Activated naive CD4-positive, alpha-beta T cell treated with anti-CD3 and anti-CD28 coated beads, Interleukin-2, amount 10 ng/mL, durations not matched to agents 7 days and 5 days (primary cell): Measurements from ENCODE around the gene NUDT17.

Experiments used
- CTCF ChIA-PET: fragments of 350-600 bp; sonication (Branson Sonifier 250); formaldehyde crosslinking; loops from one replicate; lab custom pipeline; 2021; ENCODE audit warnings: antibody characterized with exemption; lab: Charles Lee
- DNase-seq: peaks from one replicate; pipeline ENCODE4 v3.0.0-alpha.2; 2020
- H3K27ac Mint-ChIP-seq: one replicate; pipeline ENCODE4 v1.8.0; 2021; ENCODE audit warnings: mild to moderate bottlenecking, moderate library complexity, mixed read lengths
- H3K27me3 Mint-ChIP-seq: one replicate; pipeline ENCODE4 v1.8.0; 2021; ENCODE audit warnings: mild to moderate bottlenecking, mixed read lengths
- H3K36me3 Mint-ChIP-seq: one replicate; pipeline ENCODE4 v1.8.0; 2021; ENCODE audit warnings: mixed read lengths
- H3K4me1 Mint-ChIP-seq: one replicate; pipeline ENCODE4 v1.8.0; 2021; ENCODE audit warnings: mixed read lengths
- H3K4me3 Mint-ChIP-seq: one replicate; pipeline ENCODE4 v1.8.0; 2021; ENCODE audit warnings: mild to moderate bottlenecking, moderate library complexity, mixed read lengths
- H3K9me3 Mint-ChIP-seq: one replicate; pipeline ENCODE4 v1.8.0; 2021; ENCODE audit warnings: mixed read lengths

Gene NUDT17

GRCh38 chr1:145886816-145887215 lies 41.4 kb downstream of the NUDT17 start:
- peak overlapping the region; percentile 67 for H3K4me3 Mint-ChIP-seq
- CTCF ChIA-PET: interaction anchor here (1.9 to 2.4 kb wide), 2 partner anchors 24 to 28 kb away, joined by 4 to 8 read pairs; partner anchors contain the start of gene PIAS3
- DNase-seq: no peak
- no peak overlapping the region for H3K27ac Mint-ChIP-seq
- no peaks in the 10 kb centered on the region for H3K9me3 Mint-ChIP-seq
- peaks cover 49% of the 10 kb centered on the region for H3K27me3 Mint-ChIP-seq
- peaks cover 16% of the 10 kb centered on the region for H3K4me1 Mint-ChIP-seq
- no peaks in the 10 kb centered on the region for H3K36me3 Mint-ChIP-seq

DNA sequence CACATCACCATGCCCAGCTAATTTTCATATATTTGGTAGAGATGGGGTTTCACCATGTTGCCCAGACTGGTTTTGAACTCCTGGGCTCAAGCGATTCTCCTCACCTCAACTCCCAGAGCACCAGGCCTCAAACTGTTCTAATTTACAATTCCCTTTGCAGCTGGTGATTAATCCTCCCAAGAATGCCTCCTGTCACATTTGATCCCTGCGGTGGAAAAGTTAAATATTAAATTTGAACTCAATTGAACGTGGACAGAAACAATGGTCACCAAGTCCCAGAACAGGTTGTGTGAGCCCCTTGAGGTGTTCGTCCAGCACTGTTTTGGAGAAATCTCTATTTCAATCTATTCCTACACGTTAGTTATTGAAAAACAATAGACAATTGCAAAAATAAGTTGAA lies 42.2 kb downstream of the NUDT17 start:
- H3K4me3 Mint-ChIP-seq: no peak overlapping the region
- H3K4me1 Mint-ChIP-seq: peaks cover 16% of the 10 kb centered on the region
- no peaks in the 10 kb centered on the region for H3K9me3 Mint-ChIP-seq
- no peak overlapping the region for H3K27ac Mint-ChIP-seq
- DNase-seq: no peak
- H3K36me3 Mint-ChIP-seq: no peaks in the 10 kb centered on the region
- H3K27me3 Mint-ChIP-seq: peaks cover 48% of the 10 kb centered on the region
- CTCF ChIA-PET: interaction anchor here (1.9 kb wide), 1 partner anchor 23 kb away, joined by 4 read pairs; no protein-coding TSS in a partner anchor

GRCh38 chr1:145889722-145890121 lies 44.3 kb downstream of the NUDT17 start:
- Mint-ChIP-seq H3K4me3 (no peak overlapping the region), H3K4me1 (peaks cover 14% of the 10 kb centered on the region)

DNA sequence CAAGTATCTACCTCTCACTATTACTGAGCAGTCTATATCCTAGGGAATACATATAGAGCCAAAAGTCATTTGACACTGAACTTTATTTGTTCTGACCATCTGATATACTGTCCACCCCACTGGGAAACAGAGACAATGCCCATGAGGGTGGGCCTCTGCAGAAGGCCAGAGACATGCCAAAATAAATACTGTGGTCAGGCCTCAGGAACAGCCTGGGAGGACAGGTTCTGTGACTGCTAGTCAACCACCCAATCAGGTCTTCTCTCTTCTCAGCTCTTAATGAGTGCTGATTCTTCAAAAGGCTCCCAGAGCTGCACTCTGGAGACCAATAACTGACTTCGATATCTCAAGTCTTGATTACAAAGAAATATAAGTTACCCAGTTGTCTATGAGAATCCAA lies 45.7 kb downstream of the NUDT17 start:
- Mint-ChIP-seq H3K27me3 (peaks cover 15% of the 10 kb centered on the region), H3K27ac (no peak overlapping the region), H3K4me1 (peaks cover 6% of the 10 kb centered on the region), H3K9me3 (no peaks in the 10 kb centered on the region), H3K36me3 (no peaks in the 10 kb centered on the region), H3K4me3 (no peak overlapping the region)
- DNase-seq: no peak
- CTCF ChIA-PET: interaction anchor here (0.7 to 3.5 kb wide), 18 partner anchors 8 to 142 kb away, joined by 3 to 34 read pairs (median 6); partner anchors contain the start of genes ITGA10, PEX11B and PIAS3

More at GRCh38 chr1:145889722-145890121, 44.3 kb downstream of the NUDT17 start:
- no peak for DNase-seq
- peaks cover 29% of the 10 kb centered on the region for H3K27me3 Mint-ChIP-seq
- CTCF ChIA-PET: interaction anchor here (0.9 kb wide), 1 partner anchor 44 kb away, joined by 4 read pairs; the partner anchor contains the start of gene NUDT17
- no peaks in the 10 kb centered on the region for H3K9me3 Mint-ChIP-seq
- no peaks in the 10 kb centered on the region for H3K36me3 Mint-ChIP-seq
- H3K27ac Mint-ChIP-seq: no peak overlapping the region

DNA sequence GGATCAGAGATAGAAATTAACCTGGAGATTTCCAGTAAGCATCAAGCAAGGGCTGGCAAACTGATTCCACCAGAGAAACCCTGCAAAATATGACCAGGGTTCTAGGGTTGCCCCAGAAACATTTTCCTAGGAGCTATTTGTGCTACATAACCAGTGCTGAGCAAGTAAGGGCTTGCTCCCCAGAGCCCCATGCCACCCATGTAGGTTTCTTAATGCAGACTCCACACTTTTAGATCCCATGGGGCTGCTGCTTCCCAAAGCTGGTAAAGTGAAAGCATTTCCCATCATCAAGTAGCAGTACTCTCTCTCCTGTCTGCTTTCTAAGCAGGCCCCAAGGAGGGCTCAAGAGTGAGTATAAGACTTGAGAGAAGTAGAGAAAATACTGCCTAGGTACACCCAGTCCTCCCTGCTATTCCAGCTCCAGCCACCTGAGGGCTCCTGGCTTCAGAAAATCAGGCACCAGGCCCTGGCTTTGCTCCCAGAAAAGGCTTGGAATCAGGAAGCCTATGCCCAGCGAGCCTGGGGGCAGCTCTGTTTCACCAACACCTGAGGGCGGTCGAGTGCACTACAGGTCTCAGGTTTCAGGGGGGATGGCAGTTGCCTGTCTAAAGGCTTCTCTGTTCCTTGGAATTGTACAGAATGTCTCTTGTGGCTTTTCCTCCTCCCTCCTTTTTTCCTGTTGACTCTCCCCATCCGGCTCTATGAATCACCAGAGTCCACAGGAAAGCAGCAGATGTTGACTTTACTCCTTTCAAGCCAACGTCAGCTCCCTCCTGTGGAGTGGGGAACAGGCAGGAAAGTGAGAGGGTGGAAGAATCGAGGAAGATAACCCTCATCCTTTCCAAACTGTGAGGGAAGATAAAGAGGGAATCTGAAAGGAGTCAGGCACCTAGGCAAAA lies 46.4 kb downstream of the NUDT17 start:
- no peak overlapping the region for H3K27ac Mint-ChIP-seq
- H3K4me3 Mint-ChIP-seq: no peak overlapping the region
- H3K9me3 Mint-ChIP-seq: no peaks in the 10 kb centered on the region
- H3K36me3 Mint-ChIP-seq: no peaks in the 10 kb centered on the region
- H3K27me3 Mint-ChIP-seq: peaks cover 14% of the 10 kb centered on the region
- DNase-seq: peak; percentile 73
- CTCF ChIA-PET: interaction anchor here (0.7 to 3.5 kb wide), 23 partner anchors 9 to 141 kb away, joined by 3 to 34 read pairs (median 5); partner anchors contain the start of genes ITGA10, PEX11B and PIAS3
- peaks cover 1% of the 10 kb centered on the region for H3K4me1 Mint-ChIP-seq

- Mint-ChIP-seq H3K9me3 (no peaks in the 10 kb centered on the region), H3K4me1 (no peaks in the 10 kb centered on the region), H3K4me3 (no peak overlapping the region), H3K27me3 (peaks cover 6% of the 10 kb centered on the region), H3K27ac (no peak overlapping the region), H3K36me3 (no peaks in the 10 kb centered on the region)
- CTCF ChIA-PET: interaction anchor here (0.6 to 3.5 kb wide), 21 partner anchors 9 to 141 kb away, joined by 3 to 34 read pairs (median 5); partner anchors contain the start of genes ITGA10, NUDT17 and PIAS3
- no peak for DNase-seq
These were observed 47.2 kb downstream of the NUDT17 start for GRCh38 chr1:145892486-145893087.

- Mint-ChIP-seq H3K27ac (no peak overlapping the region), H3K9me3 (no peaks in the 10 kb centered on the region), H3K4me1 (no peaks in the 10 kb centered on the region), H3K27me3 (peaks cover 6% of the 10 kb centered on the region), H3K4me3 (no peak overlapping the region), H3K36me3 (peaks cover 1% of the 10 kb centered on the region)
- CTCF ChIA-PET: interaction anchor here (0.7 to 3.5 kb wide), 9 partner anchors 12 to 121 kb away, joined by 3 to 34 read pairs (median 4); partner anchors contain the start of genes ITGA10, NUDT17 and PIAS3
- DNase-seq: no peak
These were observed 48.1 kb downstream of the NUDT17 start for GRCh38 chr1:145893306-145894055.

DNA sequence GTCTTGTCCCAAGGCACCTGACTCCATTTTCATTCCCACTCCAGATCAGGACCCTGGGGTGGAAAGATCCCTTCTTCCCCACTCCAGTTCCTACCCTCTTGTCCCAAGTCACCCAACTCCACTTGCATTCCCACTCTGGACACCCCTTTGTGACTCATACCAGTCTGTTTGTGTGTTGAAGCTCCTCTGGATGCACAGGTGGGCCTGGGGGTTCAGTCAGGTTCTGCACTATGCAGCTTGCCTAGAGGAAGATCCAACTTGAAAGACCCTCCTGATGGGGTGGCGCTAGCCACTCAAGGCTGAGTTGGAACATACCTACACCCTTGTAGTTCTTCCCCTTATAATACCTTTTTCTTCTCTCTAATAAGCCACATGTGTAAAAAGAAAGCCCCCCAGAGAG lies 50.0 kb downstream of the NUDT17 start:
- Mint-ChIP-seq H3K27ac (no peak overlapping the region), H3K27me3 (peaks cover 6% of the 10 kb centered on the region), H3K4me1 (no peaks in the 10 kb centered on the region), H3K36me3 (peaks cover 1% of the 10 kb centered on the region), H3K9me3 (no peaks in the 10 kb centered on the region), H3K4me3 (no peak overlapping the region)
- CTCF ChIA-PET: interaction anchor here (0.9 to 1.8 kb wide), 4 partner anchors 14 to 50 kb away, joined by 3 to 9 read pairs (median 6); partner anchors contain the start of genes ITGA10 and NUDT17
- no peak for DNase-seq

DNA sequence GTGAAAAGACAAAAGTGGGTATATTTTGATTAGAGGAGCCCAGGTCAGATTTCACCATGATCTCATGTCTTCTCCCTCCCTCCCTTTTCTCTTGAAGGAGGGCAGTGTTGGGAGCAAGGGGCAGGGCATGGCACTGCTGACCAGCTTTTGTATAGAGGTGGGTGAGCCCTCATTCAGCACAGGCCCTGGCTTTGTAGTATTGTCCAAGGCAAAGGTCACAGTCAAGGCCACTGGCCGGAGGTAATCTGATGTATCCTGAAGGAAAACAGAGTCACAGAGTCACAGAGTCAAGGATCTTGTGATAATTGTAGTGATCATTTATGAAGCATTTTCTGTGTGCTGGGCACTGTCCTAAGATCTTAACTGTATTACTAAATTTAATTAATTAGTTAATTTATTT lies 52.5 kb downstream of the NUDT17 start:
- no peak overlapping the region for H3K27ac Mint-ChIP-seq
- H3K27me3 Mint-ChIP-seq: peaks cover 4% of the 10 kb centered on the region
- H3K4me1 Mint-ChIP-seq: no peaks in the 10 kb centered on the region
- H3K4me3 Mint-ChIP-seq: no peak overlapping the region
- peaks cover 1% of the 10 kb centered on the region for H3K36me3 Mint-ChIP-seq
- CTCF ChIA-PET: no interaction called here
- no peaks in the 10 kb centered on the region for H3K9me3 Mint-ChIP-seq
- DNase-seq: no peak
